Inflammatory macrophage (primary cell): ENCODE results near the gene COX7A1.
A peak's percentile ranks its signal among the peaks of the same experiment; 100 is the strongest.
"Not testable (repeated sequence)": the region's sequence is repeated elsewhere in the genome, so short reads cannot be mapped to it uniquely, and the experiment has no call there.

Source experiments
- DNase-seq, 2 donors: peaks; one replicate each; pipeline ENCODE4 v3.0.0-alpha.2; 2020 to 2022

Gene COX7A1

DNA sequence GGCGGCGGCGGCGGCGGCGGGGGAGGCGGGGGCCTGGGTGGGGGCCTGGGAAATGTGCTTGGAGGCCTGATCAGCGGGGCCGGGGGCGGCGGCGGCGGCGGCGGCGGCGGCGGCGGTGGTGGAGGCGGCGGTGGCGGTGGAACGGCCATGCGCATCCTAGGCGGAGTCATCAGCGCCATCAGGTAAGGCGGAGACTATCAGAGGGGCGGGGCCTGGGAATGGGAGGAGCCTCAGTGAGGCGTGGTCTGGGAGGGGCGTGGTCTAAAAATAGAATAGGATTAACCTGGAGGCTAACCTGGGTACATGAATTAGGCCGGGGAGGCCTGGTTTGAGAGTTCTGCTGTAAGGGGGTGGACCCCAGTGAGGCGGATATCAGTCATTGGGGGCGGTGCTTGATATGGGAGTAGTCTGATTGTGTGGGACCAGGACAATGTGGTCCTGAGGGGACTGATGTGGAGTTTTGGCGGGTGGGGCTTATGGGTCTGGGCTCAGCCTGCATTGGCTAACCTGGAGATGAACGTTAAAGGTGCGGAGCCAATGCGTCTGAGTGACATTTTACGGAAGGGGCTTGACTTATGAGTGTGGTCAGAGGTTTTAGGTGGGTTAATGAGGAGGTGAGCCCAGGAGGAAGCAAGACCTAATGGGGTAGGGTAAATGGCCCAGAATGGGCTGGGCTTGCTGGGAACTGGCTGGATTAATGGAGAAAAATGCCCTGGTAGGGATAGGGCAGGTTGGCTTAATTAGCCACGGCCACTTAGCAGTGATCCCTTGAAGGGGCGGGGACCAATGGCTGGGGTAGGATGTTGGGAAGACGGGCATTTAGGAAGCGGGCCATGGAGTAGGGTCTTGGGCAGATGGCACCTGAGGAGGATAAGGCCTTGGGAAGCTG is 11.0 kb downstream of the COX7A1 start:
- peak; percentile 82 to 88 for DNase-seq

DNA sequence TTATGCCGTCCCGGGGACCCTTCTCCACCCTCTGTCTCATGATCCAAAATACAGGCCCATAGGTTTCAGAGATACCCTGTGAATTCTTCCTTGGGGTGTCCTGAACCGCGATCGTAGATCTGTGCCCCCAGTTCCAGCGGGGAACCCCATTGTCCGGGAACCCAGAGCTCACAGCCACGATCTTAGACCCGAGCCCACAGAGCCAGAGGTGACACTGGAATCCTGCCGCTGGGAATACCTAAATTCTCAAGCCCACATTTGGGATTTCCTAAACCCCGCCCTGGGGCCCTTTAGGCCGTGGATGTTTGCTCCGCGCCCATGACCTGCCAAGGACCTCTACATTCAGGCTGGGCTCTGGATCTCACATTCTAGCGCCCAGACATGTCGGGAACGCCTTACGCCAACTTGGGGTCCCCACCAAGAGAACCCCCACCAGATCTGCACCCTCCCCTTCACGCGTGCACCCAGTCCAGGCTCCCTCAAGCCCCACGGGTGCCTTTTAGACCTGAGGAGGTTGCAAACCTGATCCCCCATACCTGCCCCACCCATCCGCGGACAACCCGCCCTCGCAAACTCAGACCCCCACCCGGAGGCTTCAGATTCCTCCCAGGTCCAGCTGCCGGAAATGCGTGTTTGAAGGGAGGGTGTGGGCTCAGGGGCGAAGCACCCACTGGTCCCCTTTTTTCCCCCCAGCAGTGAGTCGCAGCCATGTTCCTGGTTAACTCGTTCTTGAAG is 11.8 kb downstream of the COX7A1 start:
- DNase-seq, result peak; percentile 9 to 28

DNA sequence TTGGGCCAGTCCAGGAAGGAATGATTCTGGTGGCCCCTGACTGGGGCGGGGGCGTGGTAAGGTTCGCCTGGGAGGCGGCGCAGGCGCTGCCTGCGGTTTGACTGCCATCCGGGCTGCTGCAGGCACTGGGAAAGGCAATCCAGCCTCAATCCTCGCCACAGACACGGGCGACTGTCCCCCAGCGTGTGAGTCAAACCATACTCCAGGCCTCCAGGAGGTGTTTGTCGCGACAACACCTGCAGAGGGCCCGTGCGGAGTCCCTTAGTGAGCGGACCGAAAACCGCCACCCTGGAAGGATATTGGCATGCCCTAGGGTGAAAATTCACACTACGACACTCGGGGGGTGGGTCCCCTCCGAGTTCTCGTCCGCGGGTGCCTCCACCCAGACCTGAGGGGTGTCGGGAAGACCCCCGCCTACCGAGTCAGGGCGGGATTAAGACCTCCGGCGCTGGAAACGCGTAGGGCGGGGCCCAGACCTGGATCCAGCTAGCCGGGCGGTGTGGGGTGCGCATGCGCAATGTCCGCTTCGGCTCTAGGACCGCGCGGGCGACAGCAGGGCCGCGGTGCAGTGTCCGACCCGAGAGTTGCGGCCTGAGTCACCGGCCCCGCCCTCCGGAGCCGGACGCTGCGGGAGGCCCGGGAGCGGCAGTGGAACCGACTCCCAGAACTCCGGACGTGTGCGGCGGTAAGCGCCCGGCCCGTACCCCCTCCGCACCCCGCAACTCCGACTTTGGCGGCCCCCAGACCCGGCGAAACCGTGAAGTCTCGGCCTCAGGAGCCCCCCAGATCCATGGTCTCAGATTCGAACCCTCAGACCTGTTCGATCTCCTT is 12.6 kb downstream of the COX7A1 start, which contains the start of gene CAPNS1:
Gene CAPNS1 (plus strand): TSS at position 594 of the 831 bp plus-strand sequence. CDS start 946 bp downstream, outside the sequence.
- DNase-seq, result peak; percentile 97 to 98

DNA sequence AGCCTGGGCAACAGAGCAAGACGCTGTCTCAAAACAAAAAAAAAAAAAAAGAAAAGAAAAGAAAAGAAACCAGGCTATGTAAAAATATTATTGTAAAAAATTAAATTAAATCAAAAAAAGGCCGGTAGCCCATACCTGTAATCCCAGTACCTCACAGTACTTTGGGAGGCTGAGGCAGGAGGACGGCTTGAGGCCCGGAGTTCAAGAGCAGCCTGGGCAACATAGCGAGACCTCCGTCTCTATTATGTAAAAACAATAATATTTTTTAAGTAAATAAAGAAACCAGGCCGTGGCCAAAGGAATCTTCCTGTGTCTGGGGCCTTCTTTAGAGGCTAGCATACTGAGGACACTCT is 13.2 kb downstream of the COX7A1 start:
- DNase-seq, result no peak

DNA sequence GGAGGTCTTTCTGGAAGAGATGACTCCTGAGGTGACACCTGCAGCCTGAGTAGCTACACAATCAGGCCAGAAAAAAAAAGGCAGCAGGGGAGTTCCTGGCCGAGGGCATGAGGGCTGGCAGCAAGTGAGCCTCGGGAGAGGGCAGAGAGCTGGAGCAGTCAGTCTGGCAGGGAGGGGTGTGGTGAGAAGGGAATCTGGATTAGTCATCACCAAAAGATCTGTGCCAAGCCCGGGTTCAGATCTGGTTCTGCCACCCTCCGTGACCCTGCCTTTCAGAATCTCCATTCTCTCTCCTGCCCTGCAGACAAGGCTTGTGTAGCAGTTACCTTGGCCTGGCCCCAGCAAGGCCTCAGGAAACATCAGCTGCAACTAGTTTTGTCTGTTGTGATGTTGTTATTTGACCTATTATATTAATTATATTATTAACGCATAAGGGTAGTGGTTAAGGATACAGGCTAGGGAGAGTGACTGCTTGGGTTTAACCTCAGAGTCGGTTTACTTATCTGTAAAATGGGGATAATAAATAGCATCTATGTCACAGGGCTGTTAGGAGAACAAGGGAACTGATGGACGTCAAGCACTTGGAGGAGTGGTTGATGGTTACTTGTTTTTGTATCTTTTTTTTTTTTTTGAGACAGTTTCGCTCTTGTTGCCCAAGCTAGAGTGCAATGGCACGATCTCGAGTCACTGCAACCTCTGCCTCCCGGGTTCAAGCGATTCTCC is 15.1 kb downstream of the COX7A1 start:
- peak in 1 of 2 donors; percentile 38 for DNase-seq

DNA sequence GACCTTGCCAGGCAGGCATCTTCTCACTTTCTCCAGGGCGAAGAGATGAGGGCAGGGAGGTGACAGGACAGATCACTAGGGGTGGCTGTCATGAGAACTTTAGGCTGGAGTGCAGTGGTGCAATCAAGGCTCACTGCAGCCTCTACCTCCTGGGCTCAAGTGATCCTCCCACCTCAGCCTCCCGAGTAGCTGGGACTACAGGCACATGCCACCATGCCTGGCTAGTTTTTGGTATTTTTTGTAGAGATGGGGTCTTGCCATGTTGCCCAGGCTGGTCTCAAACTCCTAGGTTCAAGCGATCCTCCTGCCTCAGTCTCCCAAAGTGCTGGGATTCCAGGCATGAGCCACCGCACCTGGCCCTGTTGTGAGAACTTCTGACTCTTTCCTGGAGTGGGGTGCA is 17.4 kb downstream of the COX7A1 start:
- DNase-seq, result not testable (repeated sequence)

DNA sequence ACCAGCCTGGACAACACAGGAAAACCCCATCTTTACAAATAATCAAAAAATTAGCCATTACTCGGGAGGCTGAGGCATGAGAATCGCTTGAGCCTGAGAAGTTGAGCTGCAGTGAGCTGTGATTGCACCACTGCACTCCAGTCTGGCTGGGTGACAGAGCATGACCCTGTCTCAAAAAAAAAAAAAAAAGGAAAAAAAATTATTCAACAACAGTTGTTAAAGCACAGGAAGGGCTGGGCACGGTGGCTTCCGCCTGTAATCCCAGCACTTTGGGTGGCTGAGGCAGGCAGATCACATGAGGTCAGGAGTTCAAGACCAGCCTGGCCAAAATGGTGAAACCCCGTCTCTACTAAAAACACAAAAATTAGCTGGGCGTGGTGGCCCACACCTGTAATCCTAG is 21.0 kb downstream of the COX7A1 start:
- peak; percentile 75 to 92 for DNase-seq

DNA sequence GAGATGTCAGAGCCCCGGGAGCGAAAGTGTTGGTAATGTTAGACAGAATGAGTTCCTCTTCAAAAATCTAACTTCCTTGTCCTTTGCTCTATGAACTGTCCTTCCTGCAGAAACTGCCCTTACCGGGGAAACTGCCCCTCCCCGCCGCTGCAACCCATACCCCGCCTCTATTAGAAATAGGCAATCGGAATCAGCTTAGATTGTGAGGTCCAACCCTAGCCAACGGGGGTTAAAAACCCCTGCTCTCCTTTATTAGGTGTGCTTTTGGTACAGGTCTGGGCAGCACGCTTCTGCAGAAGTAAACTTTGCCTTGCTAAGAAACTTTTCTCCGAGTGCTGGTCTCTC is 23.9 kb downstream of the COX7A1 start:
- DNase-seq, result peak; percentile 64 to 65

DNA sequence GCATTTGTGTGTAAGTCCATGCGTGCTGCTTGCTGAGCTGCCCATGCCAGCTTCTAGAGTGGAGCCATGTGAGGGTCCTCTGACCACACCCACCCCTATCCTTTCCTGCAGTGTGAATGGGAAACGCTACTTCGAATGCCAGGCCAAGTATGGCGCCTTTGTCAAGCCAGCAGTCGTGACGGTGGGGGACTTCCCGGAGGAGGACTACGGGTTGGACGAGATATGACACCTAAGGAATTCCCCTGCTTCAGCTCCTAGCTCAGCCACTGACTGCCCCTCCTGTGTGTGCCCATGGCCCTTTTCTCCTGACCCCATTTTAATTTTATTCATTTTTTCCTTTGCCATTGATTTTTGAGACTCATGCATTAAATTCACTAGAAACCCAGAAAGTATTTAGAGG is 26.7 kb downstream of the COX7A1 start:
- DNase-seq, result no peak

DNA sequence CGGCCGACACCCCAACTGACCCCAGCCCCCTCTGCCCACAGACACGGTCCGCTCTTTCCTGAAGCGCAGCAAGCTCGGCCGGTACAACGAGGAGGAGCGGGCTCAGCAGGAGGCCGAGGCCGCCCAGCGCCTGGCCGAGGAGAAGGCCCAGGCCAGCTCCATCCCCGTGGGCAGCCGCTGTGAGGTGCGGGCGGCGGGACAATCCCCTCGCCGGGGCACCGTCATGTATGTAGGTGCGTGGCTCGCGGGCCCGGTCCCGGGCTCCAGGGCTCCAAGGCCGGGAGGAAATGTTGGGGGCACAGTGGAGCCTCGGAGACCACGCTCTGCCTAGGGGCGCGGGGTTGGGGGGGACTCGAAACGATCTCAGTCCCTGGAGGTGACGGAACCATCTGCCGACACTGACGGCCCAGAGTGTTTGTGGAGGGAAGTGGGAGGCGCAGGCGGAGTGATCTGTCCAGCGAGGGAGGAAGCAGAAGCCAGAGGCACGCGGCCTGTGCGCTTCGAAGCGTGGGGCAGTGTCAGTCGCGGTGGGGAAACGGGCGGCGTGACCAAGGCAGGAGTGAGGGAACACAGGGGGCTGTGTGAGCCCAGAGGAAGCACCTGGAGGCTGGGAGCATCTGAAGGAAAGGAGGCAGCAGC is 30.6 kb downstream of the COX7A1 start:
- DNase-seq, result no peak

DNA sequence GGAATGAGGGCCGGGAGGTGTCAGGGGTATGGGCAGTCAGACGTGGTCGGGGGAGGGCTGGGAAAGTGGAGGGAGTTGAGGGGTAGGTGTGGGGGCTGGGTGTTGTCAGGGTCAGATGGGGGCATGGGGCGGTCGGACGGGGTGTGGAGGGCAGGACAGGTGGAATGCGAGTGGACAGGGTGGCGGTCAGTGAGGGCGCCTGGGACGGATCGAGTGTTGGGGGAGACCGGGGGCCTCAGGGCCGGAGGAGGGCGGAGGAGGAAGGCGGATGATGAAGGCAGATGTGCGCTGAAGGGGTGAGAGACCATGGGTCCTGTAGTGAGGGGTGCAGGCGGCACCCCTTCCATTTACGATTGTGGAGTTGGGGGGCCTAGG is 31.3 kb downstream of the COX7A1 start:
- DNase-seq, result no peak

DNA sequence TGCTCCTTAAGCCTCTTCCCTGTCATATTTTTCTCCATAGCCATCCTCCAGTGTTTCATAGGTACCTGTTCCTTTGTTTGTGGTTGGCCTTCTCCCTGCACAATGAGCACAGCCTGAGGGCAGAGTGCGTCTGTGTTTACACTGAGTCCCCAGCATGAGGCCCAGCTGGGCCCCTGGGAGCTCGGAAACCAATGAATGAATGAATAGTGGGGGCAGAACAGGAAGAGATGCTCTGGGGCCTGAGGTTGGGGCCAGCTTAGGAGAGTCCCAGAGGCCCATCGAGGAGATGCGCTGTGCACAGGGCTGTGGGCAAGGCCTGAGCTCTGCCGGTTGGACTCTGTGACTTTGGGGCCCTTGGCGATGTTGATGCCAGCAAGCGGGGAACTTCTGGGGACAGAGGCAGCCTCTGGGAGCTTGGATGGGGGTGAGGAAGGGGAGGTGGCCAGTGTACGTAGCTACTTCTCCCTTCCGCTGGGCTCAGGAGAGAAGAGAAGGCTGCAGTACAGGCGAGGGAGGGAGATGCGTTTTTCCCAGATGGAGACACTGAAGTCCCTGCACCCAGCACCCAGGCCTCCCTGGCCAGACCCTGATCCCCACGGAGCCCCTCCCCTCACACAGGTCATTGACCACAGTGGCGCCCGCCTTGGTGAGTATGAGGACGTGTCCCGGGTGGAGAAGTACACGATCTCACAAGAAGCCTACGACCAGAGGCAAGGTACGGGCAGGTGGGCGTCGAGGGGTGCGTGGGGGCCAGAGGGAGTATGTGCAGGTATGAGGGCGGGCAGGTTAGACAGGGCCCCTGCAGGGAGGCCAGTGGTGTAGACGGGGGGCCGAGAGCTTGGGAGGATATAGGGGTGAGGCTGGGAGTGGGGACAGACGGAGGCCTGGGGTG is 31.9 kb downstream of the COX7A1 start:
- DNase-seq, result no peak

DNA sequence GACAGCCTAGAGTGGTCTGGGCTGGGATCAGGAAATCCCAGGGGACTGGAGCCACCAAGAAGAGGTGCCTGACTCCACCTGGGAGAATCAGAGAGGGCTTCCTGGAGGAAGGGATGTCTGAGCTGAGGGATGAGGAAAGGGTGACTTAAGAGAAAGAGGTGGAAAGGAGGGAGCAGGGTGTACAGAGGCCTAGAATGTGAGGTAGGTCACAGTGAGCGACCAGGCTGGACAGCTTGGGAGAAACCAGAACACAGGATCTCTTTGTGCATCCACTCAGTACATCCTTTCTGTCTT is 36.0 kb downstream of the COX7A1 start:
- DNase-seq, result no peak

DNA sequence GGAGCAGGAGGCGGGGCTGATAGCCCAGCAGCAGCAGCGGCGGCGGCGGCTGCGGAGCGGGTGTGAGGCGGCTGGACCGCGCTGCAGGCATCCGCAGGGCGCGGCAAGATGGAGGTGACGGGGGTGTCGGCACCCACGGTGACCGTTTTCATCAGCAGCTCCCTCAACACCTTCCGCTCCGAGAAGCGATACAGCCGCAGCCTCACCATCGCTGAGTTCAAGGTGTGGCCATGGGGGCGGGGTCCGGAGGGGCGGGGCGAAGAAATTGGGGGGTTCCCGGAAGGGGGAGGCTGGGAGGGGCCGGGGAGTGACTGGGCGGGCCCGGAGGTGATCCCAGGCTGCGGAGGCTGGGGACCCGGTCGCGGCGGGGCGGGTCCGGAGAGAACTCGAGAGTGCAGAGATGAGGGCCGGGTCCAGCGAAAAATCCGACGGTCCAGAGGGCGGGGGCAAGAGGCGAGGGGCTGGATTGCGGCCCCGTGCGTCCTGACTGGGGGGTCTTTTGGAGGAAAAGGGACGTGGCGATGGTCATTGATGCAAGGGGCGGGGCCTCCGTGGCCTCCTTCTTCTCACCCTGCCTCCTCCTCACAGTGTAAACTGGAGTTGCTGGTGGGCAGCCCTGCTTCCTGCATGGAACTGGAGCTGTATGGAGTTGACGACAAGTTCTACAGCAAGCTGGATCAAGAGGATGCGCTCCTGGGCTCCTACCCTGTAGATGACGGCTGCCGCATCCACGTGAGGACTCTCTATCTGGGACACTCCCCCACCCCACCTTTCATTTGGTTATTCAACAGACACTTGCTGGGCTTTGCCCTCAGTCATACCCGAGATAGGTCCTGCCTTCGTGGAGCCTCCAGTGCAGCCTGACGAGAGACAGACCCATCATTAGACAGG is 36.5 kb downstream of the COX7A1 start, which contains the start of gene TBCB:
Gene TBCB (plus strand): TSS at position 16 of the 891 bp plus-strand sequence. CDS start 93 bp downstream, at position 109.
- peak in 1 of 2 donors; percentile 3 for DNase-seq

DNA sequence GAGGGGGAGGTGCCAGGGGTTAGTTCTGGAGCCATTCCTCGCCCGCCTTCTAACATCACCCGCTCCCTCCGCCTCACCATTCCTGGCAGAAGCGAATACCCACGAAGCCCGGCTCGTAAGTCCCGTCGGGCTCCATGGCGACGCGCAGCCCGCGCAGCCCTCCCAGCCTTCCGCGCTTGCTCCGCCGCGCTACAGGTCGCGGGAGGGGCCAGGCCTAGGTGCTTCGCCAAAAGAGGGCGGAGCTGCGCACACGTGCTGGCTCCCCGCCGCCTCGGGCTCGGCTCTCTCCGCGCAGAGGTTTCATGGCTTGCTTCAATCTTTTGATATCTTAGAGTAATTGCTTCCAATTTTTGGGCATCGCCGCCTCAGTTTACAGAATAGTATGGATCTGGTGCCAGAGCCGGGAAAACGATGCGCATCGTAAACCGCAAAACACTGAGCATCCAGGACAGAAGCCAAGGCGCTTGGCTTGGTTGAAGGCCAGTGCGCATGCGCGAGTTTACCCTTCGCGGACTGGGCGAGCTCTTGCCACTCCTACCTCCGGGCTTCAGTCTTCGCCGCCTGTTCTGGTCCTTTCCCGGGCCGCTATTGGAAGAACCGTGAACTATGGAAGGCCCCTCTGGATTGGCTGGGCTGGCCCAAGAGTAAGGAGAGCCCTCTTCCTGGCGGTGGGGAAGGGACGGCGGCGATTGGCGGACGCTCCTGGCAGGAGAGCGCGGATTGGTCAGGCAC is 37.4 kb downstream of the COX7A1 start, which contains the start of gene POLR2I:
Gene POLR2I (minus strand): TSS at position 155 of the 732 bp plus-strand sequence. CDS start 19 bp downstream, at position 136.
- peak; percentile 100 for DNase-seq

DNA sequence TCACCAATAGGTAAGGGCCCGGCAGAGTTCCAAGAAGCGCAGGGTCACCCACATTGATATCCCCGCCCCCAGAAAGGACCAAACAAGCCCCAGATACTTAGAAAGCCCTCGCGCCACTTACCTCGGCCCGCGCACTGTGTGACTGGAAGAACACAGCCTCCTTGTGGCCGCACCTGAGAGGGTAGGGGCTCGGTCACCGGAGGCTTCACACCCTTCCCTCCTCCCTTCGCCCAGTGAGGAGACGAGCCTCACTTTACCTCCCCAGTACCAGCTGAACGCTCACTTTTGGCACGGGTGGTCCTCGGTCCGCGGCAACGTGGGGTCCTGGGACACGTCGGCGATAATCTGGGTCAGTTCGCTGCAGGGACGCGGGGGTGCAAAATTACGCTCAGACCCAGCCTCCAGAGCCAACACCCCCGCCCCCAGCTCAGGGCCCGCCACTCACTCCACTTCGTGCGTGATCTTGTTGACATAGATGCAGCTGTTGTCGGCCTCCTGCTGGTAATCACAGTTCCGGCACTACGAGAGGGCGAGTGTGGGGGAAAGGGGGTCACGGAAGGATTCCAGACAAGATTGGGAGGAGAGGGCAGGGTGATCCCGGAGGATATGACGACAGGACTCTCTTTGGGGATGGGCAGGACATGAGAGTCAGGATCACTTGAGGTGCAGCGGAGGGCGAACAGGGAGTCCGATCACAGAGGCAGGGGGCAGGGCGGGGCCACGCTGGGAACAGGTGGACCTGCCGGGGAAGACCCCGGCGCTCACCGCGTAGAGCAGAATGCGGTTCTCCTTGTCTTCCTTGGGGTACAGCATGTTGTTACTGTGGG is 38.1 kb downstream of the COX7A1 start:
- peak in 1 of 2 donors; percentile 5 for DNase-seq

DNA sequence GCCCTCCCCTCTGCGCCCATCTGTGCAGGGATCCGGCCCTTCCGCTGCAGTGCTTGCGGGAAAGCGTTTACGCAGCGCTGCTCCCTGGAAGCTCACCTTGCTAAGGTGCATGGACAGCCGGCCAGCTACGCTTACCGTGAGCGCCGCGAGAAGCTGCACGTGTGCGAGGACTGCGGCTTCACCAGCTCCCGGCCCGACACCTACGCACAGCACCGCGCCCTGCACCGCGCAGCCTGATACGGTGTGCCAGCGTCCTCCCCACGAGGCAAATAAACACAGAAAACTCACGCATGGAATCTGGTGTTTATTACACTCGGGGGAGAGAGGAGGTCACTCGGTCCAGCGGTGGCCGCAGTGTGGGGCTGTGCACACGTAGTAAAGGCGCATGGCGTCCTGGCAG is 38.8 kb downstream of the COX7A1 start:
- no peak for DNase-seq

DNA sequence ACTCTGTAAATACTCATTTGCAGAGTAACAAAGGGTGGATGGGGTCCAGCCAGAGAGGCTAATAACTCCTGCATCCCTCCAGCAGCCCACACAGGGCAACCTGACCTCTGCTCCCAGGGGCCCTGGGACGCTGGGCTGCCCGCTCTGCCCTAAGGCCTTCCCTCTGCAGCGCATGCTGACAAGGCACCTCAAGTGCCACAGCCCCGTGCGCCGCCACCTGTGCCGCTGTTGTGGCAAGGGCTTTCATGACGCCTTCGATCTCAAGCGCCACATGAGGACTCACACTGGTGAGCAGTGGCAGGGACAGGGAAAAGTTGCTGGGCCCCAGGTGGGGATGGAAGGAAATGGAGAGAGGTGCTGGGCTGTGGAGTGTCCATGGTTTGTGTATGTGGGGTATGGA is 39.6 kb downstream of the COX7A1 start:
- no peak for DNase-seq
